ENCODE measurements around the gene LRRC74B. TPM values are rescaled to one million over a fixed set of nuclear protein-coding genes. Genes with fewer than 3 reads are reported as not detected.

Gene LRRC74B
- total and polyA plus RNA-seq, 9 donors = 0.02 to 3.0 (median 0.31) TPM; not detected in 3

DNA sequence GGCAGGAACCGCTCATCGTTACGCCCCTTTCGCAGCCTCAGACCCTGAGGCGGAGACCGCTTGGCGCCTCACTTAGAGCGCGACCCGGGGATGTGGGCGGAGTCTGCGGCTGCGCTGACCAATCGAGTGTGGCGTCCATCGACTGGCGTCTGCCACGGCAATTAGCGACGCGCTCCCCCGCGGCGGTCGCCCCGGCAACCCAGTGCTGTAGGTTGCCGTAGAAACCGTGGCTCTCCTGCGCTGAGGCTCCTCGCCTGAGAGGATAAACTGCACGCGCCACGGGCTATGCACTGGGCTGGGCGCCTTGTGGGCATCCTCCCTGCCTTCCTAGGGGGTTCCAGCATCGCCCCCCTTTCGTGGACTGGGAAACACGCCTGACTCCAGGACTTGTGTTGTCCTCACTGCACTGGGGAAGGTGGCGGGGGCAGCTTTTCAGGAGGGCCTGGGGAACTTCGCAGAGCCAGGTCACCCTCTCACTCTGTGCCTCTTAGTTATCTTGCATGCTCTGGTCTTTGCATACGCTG, 31.5 kb upstream of the LRRC74B start:
- 1 to 2% (median 1%) methylated on average over 39 to 40 of the region's 40 CpGs for WGBS, 3 donors
- intact Hi-C loops (cut with DNase I) = loop anchor here in 1 of 4 donors (10.0 kb wide), 1 partner anchor 149 kb away; no protein-coding TSS in a partner anchor
- Histone ChIP-seq H3K36me3 (no peaks in the 10 kb centered on the region), H3K4me1 (ENCODE audit: insufficient read depth) (peaks cover 6% of the 10 kb centered on the region), H3K9me3 (no peaks in the 10 kb centered on the region), H3K27ac (peak overlapping the region; percentile 51 to 83), H3K27me3 (no peaks in the 10 kb centered on the region), H3K4me3 (peak overlapping the region; percentile 40)
- TF ChIP-seq, protein P1, sequence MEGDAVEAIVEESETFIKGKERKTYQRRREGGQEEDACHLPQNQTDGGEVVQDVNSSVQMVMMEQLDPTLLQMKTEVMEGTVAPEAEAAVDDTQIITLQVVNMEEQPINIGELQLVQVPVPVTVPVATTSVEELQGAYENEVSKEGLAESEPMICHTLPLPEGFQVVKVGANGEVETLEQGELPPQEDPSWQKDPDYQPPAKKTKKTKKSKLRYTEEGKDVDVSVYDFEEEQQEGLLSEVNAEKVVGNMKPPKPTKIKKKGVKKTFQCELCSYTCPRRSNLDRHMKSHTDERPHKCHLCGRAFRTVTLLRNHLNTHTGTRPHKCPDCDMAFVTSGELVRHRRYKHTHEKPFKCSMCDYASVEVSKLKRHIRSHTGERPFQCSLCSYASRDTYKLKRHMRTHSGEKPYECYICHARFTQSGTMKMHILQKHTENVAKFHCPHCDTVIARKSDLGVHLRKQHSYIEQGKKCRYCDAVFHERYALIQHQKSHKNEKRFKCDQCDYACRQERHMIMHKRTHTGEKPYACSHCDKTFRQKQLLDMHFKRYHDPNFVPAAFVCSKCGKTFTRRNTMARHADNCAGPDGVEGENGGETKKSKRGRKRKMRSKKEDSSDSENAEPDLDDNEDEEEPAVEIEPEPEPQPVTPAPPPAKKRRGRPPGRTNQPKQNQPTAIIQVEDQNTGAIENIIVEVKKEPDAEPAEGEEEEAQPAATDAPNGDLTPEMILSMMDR (IDR thresholded peaks at IDR 0.05) = no peak
- TF ChIP-seq POLR2A (IDR thresholded peaks at IDR 0.05) (no peak), EP300 (IDR thresholded peaks at IDR 0.05) (no peak)
- peak; percentile 88 to 93 (median 91) for DNase-seq

DNA sequence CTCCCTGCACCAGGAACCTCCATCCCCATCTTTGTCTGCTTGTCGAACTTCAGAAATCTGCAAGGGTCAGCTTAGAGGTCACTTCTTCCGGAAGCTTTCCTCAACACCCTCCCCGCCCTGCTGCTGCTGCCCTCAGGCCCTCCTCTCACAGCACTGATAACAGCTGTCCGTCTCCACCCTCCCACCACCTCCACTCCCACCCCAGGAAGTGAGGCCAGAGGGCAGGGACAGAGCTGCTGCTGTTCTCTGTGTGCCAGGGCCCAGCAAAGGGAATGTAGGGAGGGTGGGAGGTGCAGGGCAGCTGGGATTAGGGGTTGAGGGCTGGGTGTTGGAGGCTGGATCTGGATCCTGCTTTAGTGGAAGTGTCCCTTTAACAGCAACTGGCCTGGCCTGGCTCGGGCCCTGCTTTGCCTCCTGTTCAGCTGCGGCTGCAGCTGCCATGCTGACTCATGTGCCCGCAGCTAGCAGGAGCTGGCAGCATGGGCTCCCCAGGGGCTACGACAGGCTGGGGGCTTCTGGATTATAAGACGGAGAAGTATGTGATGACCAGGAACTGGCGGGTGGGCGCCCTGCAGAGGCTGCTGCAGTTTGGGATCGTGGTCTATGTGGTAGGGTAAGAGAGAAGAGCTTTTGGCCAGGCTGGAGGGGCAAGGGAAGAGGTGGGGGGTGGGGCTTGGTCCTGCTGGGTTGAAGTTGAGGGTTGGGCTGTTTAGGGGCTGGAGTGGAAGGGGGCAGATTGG, 30.9 kb upstream of the LRRC74B start, which contains the start of gene P2RX6:
Gene P2RX6, plus strand, starts transcription at position 440 of the 740 bp plus-strand sequence. Its CDS starts 10 bp downstream, at position 450.
- Histone ChIP-seq H3K4me1 (ENCODE audit: insufficient read depth) (peaks cover 6% of the 10 kb centered on the region), H3K36me3 (no peaks in the 10 kb centered on the region), H3K4me3 (peak within 1 kb of the TSS; percentile 40), H3K27me3 (no peaks in the 10 kb centered on the region), H3K27ac (peak within 1 kb of the TSS; percentile 51 to 83), H3K9me3 (no peaks in the 10 kb centered on the region)
- peak in 3 of 5 donors; percentile 26 to 59 (median 49) for DNase-seq
- intact Hi-C loops (cut with DNase I) = loop anchor here in 1 of 4 donors (10.0 kb wide), 1 partner anchor 150 kb away; no protein-coding TSS in a partner anchor
- TF ChIP-seq, protein P1 (IDR thresholded peaks at IDR 0.05) = no peak
- TF ChIP-seq EP300 (IDR thresholded peaks at IDR 0.05) = no peak
- no peak for TF ChIP-seq POLR2A (IDR thresholded peaks at IDR 0.05)
- WGBS, 3 donors = 10 to 23% (median 13%) methylated on average over 12 of the region's 12 CpGs

DNA sequence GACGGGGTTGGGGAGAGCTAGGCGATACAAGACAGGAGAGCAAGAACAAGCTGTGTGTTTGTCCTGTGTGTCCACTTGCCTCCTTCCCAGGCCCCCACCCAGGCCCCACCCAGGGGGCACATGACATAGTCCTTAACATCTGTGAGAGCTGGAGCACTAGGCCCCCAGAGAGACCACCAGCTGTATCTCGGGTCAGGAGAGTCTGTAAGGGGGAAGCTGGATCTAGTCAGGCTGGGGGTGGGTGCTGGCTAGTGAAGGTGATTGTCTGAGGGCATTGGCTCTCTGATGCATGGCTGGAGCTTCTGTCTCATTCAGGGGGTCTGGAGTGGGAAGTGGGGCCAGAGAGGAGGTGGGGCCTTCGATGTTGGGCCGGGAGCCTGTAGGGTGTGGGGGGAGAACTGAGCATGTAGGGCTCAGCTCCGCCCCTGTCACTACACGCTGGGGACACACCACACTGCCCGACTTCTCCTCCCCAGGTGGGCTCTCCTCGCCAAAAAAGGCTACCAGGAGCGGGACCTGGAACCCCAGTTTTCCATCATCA, 30.2 kb upstream of the LRRC74B start:
- TF ChIP-seq POLR2A (IDR thresholded peaks at IDR 0.05) (no peak), EP300 (IDR thresholded peaks at IDR 0.05) (no peak)
- TF ChIP-seq, protein P1 (IDR thresholded peaks at IDR 0.05) = no peak
- WGBS, 3 donors = 51 to 68% (median 65%) methylated on average over 10 of the region's 10 CpGs
- intact Hi-C loops (cut with DNase I) = loop anchor here in 1 of 4 donors (10.0 kb wide), 1 partner anchor 151 kb away; no protein-coding TSS in a partner anchor
- no peaks in the 10 kb centered on the region for H3K36me3 ChIP-seq
- H3K9me3 ChIP-seq = no peaks in the 10 kb centered on the region
- DNase-seq = peak in 1 of 5 donors; percentile 20
- H3K4me1 ChIP-seq (ENCODE audit: insufficient read depth) = peaks cover 6% of the 10 kb centered on the region
- H3K27ac ChIP-seq = peak overlapping the region in 1 of 2 donors; percentile 83
- no peaks in the 10 kb centered on the region for H3K27me3 ChIP-seq
- no peak overlapping the region for H3K4me3 ChIP-seq

DNA sequence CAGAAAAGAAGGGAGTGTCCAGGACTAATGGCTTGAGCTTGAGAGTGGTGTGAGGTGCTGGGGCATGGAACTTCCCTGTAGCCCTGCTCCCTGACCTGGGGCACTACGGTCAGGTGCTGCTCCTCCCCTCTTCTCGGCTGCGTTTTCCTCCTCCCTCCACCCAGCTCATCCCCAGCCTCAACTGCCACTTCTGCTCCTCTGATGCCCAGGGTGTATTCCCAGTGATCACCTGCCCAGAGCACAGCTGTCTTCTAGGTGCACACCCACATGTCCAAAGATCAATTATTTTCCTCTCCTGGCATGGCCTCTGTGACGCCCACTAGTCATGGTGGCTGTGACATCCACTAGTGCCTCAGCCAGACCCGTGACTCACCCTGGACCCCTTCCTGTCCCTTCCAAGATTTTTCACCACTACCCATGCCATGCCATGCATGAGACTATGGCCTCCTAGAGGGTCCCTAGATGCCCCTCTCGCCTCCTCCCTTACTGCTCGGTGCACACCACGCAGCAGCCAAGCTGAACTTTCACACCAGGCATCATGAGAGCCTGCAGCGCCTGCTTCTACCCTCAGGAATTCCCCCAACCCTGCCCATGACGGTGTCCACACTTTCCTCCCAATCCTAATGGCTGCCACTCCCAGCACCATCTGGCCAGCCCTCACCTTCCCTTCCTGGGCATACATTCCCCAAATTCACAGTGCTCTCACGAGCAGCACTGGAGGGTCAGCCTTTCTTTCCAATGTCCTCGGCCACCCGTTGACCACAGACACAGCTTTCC, 28.9 kb upstream of the LRRC74B start:
- intact Hi-C loops (cut with DNase I) = loop anchor here in 1 of 4 donors (10.0 kb wide), 1 partner anchor 152 kb away; no protein-coding TSS in a partner anchor
- TF ChIP-seq EP300 (IDR thresholded peaks at IDR 0.05) (no peak), POLR2A (IDR thresholded peaks at IDR 0.05) (no peak)
- TF ChIP-seq, protein P1 (IDR thresholded peaks at IDR 0.05) = no peak

More for the DNA sequence above, 28.9 kb upstream of the LRRC74B start:
- Histone ChIP-seq H3K27me3 (no peaks in the 10 kb centered on the region), H3K27ac (no peak overlapping the region), H3K4me3 (no peak overlapping the region), H3K4me1 (ENCODE audit: insufficient read depth) (peaks cover 6% of the 10 kb centered on the region), H3K36me3 (no peaks in the 10 kb centered on the region), H3K9me3 (no peaks in the 10 kb centered on the region)
- WGBS, 3 donors = 85 to 89% (median 88%) methylated on average over 13 of the region's 13 CpGs
- peak in 1 of 5 donors; percentile 10 for DNase-seq
